Activated CD4-positive, alpha-beta T cell treated with anti-CD3 and anti-CD28 coated beads, Interleukin-2, amount 10 ng/mL, durations not matched to agents 7 days and 5 days (primary cell): ENCODE measurements around the gene ATP1A4. TPM values are rescaled to one million over a fixed set of nuclear protein-coding genes. Genes with fewer than 3 reads are reported as not detected.

Source experiments
- CTCF ChIA-PET: fragments of 350-600 bp; sonication (Branson Sonifier 250); formaldehyde crosslinking; loops from one replicate; lab custom pipeline; 2021; ENCODE audit warnings: antibody characterized with exemption; lab: Charles Lee
- POLR2A ChIA-PET: fragments of 350-600 bp; sonication (Branson Sonifier 250); formaldehyde crosslinking; loops from one replicate; lab custom pipeline; 2021; ENCODE audit warnings: antibody characterized with exemption; lab: Charles Lee
- DNase-seq: peaks from one replicate; pipeline ENCODE4 v3.0.0-alpha.2; 2020
- H3K27ac Mint-ChIP-seq: one replicate; pipeline ENCODE4 v1.8.0; 2021; ENCODE audit warnings: mild to moderate bottlenecking, moderate library complexity, mixed read lengths
- H3K27me3 Mint-ChIP-seq: one replicate; pipeline ENCODE4 v1.8.0; 2021; ENCODE audit warnings: mixed read lengths
- H3K36me3 Mint-ChIP-seq: one replicate; pipeline ENCODE4 v1.8.0; 2021; ENCODE audit warnings: low read depth, mixed read lengths
- H3K4me1 Mint-ChIP-seq: one replicate; pipeline ENCODE4 v1.8.0; 2021; ENCODE audit warnings: mixed read lengths
- H3K4me3 Mint-ChIP-seq: one replicate; pipeline ENCODE4 v1.8.0; 2021; ENCODE audit warnings: mild to moderate bottlenecking, moderate library complexity, mixed read lengths
- H3K9me3 Mint-ChIP-seq: one replicate; pipeline ENCODE4 v1.8.0; 2021; ENCODE audit warnings: mixed read lengths
- total RNA-seq, 2 experiments: library from RNA; stranded (reverse); gene quantifications; one replicate each; pipeline ENCODE4 v1.2.3, GENCODE V29; 2021

Gene ATP1A4
- total RNA-seq, 2 experiments from 2014 or later, result not detected

DNA sequence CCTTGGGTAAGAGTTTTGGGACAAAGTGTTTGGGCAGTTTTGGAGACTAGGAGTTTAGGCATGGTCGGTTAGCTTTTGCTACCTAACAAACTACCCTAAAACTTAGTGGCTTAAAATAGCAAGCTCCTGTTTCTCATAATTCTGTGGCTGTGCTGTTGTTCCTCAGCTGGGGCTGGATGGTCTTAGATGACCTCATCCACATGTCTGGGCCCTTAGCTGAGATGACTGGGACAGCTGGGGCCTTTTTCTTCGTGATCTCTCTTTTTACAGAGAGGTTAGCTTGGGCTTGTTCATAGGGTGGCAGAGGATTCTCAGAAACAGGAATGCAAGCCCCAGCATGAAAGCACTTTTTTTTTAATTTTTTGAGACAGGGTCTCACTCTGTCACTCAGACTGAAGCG lies 6.6 kb downstream of the ATP1A4 start:
- no peak overlapping the region for H3K4me3 Mint-ChIP-seq
- no peaks in the 10 kb centered on the region for H3K4me1 Mint-ChIP-seq
- H3K27ac Mint-ChIP-seq, result no peak overlapping the region
- H3K27me3 Mint-ChIP-seq, result peaks cover 18% of the 10 kb centered on the region
- H3K9me3 Mint-ChIP-seq, result no peaks in the 10 kb centered on the region
- ChIA-PET CTCF (interaction anchor here (1.3 kb wide), 1 partner anchor 94 kb away, joined by 3 read pairs; no protein-coding TSS in a partner anchor), POLR2A (no interaction called here)
- no peaks in the 10 kb centered on the region for H3K36me3 Mint-ChIP-seq
- no peak for DNase-seq

DNA sequence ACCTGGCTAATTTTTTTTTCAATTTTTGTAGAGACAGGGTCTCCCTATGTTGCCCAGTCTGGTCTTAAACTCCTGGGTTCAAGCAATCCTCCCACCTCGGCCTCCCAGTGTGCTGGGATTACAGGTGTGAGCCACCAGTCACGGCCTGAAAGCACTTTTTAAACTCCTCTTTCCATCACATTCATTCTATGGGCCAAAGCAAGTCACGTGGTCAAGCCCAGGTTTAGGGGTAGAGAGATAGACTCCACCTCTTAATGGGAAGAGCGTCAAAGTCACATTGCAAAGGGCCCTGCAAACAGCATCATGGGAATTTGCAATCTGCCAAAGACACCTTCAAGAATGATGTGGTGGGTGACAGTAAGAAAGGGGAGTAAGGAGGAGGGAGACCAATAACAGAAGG lies 7.1 kb downstream of the ATP1A4 start:
- Mint-ChIP-seq H3K9me3 (no peaks in the 10 kb centered on the region), H3K27me3 (peaks cover 18% of the 10 kb centered on the region), H3K36me3 (no peaks in the 10 kb centered on the region), H3K4me1 (no peaks in the 10 kb centered on the region), H3K27ac (no peak overlapping the region), H3K4me3 (no peak overlapping the region)
- ChIA-PET CTCF (interaction anchor here (1.3 kb wide), 1 partner anchor 93 kb away, joined by 3 read pairs; no protein-coding TSS in a partner anchor), POLR2A (no interaction called here)
- DNase-seq, result no peak

DNA sequence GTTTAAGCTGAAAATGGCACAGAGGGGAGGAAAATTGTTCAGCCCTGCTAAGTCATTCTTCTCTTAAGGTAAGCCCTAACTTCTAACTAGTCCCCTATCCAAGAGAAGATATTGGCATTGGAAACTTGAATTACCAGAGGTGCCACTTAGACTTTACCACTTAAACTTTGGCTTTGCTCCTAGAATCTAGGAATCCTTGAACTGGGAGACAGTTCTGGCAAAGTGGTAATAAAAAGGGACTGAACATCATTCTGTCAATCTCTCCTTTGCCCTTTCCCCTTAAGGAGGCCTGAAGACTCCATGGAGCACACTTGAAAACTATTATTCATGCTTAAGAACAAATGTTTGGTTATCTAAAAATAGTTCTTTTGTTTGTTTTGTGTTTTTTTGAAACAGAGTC lies 8.4 kb downstream of the ATP1A4 start:
- ChIA-PET POLR2A (no interaction called here), CTCF (interaction anchor here (1.2 kb wide), 1 partner anchor 34 kb away, joined by 3 read pairs; no protein-coding TSS in a partner anchor)
- DNase-seq, result no peak
- Mint-ChIP-seq H3K27me3 (peaks cover 20% of the 10 kb centered on the region), H3K4me3 (no peak overlapping the region), H3K36me3 (no peaks in the 10 kb centered on the region), H3K9me3 (no peaks in the 10 kb centered on the region), H3K27ac (no peak overlapping the region), H3K4me1 (no peaks in the 10 kb centered on the region)

DNA sequence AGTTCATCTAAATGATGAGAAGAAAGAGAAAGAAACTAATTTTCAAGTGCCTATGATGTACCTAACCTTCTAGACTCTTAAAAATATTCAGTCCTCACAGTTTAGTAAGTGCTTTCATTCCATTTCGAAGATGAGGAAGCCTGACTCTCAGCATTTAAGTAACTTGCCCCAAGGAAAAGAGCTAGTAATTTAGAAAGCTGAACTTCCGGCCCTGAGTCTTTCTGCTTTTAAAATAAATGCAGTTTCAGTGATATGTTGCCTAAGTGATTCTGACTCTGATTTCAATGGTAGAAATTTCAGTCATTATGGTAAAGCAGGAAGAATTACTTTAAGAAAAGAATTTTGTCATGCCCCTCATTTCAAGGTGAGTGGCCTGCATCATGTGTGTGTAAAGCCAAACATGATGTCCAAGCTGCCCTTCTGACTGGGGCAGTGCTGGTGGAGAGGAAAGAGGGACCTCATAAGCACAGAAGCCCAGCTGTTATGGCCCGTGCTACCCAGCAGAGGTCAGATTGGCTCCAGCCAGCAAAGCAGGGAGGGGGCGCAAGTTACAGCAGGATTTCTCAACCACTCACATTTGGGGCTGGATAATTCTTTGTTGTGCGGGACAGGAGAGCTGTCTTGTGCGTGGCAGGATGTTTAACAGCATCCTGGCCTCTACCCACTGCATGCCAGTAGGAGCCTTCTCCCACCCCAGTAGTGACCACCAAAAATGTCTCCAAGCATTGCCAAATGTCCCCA lies 10.7 kb downstream of the ATP1A4 start:
- Mint-ChIP-seq H3K9me3 (no peaks in the 10 kb centered on the region), H3K4me3 (no peak overlapping the region)
- POLR2A ChIA-PET, result interaction anchor here (0.7 kb wide), 1 partner anchor 906 kb away, joined by 3 read pairs; no protein-coding TSS in a partner anchor

DNA sequence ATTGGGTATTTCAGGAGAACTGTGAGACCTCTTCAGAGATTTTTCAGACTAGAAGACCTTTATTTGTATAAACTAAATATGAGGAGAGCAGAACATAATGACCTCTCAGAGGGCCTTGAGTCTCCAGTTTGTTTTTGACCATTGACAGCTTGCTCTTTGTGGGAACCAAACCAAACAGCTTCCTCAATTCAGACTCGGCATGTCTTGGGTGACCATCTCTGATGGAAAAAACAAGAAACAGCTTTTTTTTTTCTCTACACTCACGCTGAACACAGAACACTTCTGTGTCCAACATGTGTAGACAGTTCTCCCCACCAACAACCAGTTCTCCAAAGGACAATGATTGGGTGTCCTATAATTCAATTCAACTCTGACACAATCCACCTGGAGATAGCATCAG lies 11.5 kb downstream of the ATP1A4 start:
- ChIA-PET CTCF (interaction anchor here (0.7 to 1.1 kb wide), 2 partner anchors 10 to 110 kb away, joined by 3 read pairs; no protein-coding TSS in a partner anchor), POLR2A (no interaction called here)
- no peak overlapping the region for H3K27ac Mint-ChIP-seq
- peaks cover 15% of the 10 kb centered on the region for H3K27me3 Mint-ChIP-seq
- H3K4me1 Mint-ChIP-seq, result no peaks in the 10 kb centered on the region
- H3K36me3 Mint-ChIP-seq, result no peaks in the 10 kb centered on the region
- no peak for DNase-seq
- no peak overlapping the region for H3K4me3 Mint-ChIP-seq
- H3K9me3 Mint-ChIP-seq, result no peaks in the 10 kb centered on the region

More for the DNA sequence above, 10.7 kb downstream of the ATP1A4 start:
- Mint-ChIP-seq H3K27ac (no peak overlapping the region), H3K27me3 (peaks cover 19% of the 10 kb centered on the region), H3K4me1 (no peaks in the 10 kb centered on the region), H3K36me3 (no peaks in the 10 kb centered on the region)
- no peak for DNase-seq
- CTCF ChIA-PET, result interaction anchor here (0.7 to 1.1 kb wide), 3 partner anchors 9 to 111 kb away, joined by 3 read pairs; no protein-coding TSS in a partner anchor

DNA sequence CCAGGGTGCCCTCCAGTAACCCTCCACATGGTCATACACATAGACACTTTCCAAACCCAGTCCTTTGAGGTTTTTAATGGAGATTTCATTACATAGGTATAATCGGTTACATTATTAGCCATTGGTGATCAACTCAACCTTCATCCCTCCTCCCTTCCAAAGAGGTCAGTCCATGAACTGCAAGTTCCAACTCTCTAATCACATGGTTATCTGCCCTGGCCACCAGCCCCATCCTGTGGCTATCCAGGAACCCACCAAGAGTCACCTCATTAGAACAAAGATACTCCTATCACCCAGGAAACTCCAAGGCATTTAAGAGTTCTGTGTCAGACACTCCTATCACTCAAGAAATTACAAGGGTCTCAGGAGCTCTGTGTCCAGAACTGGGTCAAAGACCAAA lies 12.2 kb downstream of the ATP1A4 start:
- CTCF ChIA-PET, result no interaction called here
- no peaks in the 10 kb centered on the region for H3K9me3 Mint-ChIP-seq
- peaks cover 13% of the 10 kb centered on the region for H3K27me3 Mint-ChIP-seq
- H3K4me3 Mint-ChIP-seq, result no peak overlapping the region
- POLR2A ChIA-PET, result no interaction called here
- no peaks in the 10 kb centered on the region for H3K36me3 Mint-ChIP-seq
- H3K27ac Mint-ChIP-seq, result no peak overlapping the region
- no peak for DNase-seq
- no peaks in the 10 kb centered on the region for H3K4me1 Mint-ChIP-seq

DNA sequence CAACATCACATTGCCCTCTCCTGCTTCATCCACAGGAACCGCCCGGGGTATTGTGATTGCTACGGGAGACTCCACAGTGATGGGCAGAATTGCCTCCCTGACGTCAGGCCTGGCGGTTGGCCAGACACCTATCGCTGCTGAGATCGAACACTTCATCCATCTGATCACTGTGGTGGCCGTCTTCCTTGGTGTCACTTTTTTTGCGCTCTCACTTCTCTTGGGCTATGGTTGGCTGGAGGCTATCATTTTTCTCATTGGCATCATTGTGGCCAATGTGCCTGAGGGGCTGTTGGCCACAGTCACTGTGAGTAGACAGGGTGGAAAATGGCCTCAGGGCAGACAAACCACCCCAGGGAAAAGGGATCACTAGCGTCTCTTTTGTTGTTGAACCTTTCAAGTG lies 12.7 kb downstream of the ATP1A4 start:
- Mint-ChIP-seq H3K27me3 (peaks cover 9% of the 10 kb centered on the region), H3K36me3 (no peaks in the 10 kb centered on the region), H3K9me3 (no peaks in the 10 kb centered on the region), H3K4me3 (no peak overlapping the region), H3K4me1 (peaks cover 1% of the 10 kb centered on the region), H3K27ac (no peak overlapping the region)
- ChIA-PET CTCF (no interaction called here), POLR2A (no interaction called here)
- DNase-seq, result no peak

DNA sequence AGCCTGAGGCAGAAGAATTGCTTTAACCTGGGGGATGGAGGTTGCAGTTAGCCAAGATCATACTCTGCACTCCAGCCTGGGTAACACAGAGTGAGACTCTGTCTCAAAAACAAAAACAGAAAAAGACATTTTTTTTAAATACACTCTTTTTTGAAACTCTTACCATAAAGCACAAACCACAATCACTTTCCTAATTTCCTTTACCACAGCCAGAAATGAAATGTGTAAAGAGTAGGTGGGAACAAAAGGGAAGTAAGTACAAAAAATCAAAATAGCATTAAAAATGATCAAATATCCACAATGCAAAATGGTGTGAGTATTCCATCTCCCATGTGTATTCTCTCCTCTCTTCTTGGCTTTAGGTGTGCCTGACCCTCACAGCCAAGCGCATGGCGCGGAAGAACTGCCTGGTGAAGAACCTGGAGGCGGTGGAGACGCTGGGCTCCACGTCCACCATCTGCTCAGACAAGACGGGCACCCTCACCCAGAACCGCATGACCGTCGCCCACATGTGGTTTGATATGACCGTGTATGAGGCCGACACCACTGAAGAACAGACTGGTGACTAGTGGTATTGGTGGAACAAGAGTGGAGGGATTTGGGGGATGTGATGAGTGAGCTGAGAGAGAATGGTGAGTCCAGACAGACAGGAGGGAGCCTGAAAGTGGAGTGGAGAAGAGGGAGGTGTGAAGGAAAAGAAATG lies 14.9 kb downstream of the ATP1A4 start:
- DNase-seq, result no peak
- H3K4me1 Mint-ChIP-seq, result peaks cover 8% of the 10 kb centered on the region
- CTCF ChIA-PET, result no interaction called here
- POLR2A ChIA-PET, result no interaction called here
- H3K27ac Mint-ChIP-seq, result no peak overlapping the region
- peaks cover 9% of the 10 kb centered on the region for H3K27me3 Mint-ChIP-seq
- no peaks in the 10 kb centered on the region for H3K9me3 Mint-ChIP-seq
- H3K4me3 Mint-ChIP-seq, result no peak overlapping the region
- no peaks in the 10 kb centered on the region for H3K36me3 Mint-ChIP-seq

DNA sequence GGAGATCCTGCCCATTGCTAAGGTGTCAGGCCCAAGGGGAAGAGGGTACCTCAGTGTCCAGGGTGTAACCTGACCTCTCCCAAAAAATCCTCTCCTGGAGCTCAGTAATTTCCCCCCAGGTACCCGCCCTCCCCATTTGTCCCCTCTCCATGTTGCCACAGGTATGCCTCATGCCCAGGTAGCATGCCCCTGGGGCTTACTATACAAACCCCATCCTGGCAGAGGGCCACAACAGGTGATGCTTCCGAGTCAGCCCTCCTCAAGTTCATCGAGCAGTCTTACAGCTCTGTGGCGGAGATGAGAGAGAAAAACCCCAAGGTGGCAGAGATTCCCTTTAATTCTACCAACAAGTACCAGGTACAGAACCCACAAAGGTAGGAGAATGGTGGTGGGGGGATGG lies 15.7 kb downstream of the ATP1A4 start:
- H3K36me3 Mint-ChIP-seq, result no peaks in the 10 kb centered on the region
- peaks cover 8% of the 10 kb centered on the region for H3K4me1 Mint-ChIP-seq
- H3K27me3 Mint-ChIP-seq, result peaks cover 6% of the 10 kb centered on the region
- DNase-seq, result no peak
- no peak overlapping the region for H3K4me3 Mint-ChIP-seq
- H3K9me3 Mint-ChIP-seq, result no peaks in the 10 kb centered on the region
- no peak overlapping the region for H3K27ac Mint-ChIP-seq
- ChIA-PET CTCF (no interaction called here), POLR2A (no interaction called here)

DNA sequence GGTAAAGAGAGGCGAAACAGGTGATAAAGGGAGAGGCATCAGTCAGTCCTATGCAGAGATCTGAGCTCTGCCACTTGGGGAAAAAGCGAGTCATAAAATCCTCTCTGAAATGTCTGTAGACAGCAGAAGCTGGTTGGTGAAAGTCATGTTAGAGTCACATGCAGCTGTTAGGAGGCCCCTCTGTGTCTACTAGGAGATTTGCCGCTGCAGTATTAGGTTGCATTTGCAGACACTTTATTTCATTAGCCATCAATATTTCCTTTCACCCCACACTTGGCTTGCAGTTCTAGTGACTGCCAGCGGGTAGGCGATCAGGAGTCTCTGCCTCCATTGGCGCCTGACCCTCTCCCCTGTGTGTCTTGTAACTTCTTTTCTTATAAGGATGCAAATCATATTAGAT lies 16.2 kb downstream of the ATP1A4 start:
- no peaks in the 10 kb centered on the region for H3K36me3 Mint-ChIP-seq
- no peak overlapping the region for H3K4me3 Mint-ChIP-seq
- ChIA-PET CTCF (no interaction called here), POLR2A (no interaction called here)
- H3K27me3 Mint-ChIP-seq, result peaks cover 7% of the 10 kb centered on the region
- no peaks in the 10 kb centered on the region for H3K9me3 Mint-ChIP-seq
- H3K27ac Mint-ChIP-seq, result no peak overlapping the region
- peaks cover 8% of the 10 kb centered on the region for H3K4me1 Mint-ChIP-seq
- DNase-seq, result no peak

DNA sequence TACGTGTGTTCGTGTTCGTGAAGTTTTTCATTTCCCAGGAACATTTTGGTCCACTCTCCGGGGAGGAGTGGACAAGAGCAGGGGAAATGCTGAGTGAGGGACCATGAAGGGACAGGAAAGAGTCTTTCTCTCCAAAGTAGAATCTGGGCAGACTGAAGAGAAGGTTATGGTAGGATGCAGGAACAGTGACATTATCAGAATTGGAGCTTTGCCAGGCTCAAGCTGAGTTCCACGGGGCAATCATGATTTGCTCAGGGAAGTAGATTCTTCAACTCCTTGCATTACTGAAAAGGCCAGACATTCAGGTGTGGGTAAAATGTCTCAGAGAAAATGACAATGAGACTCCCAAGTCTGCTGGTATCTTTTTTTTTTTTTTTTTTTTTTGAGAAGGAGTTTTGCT lies 16.6 kb downstream of the ATP1A4 start:
- no peaks in the 10 kb centered on the region for H3K9me3 Mint-ChIP-seq
- DNase-seq, result no peak
- H3K27ac Mint-ChIP-seq, result no peak overlapping the region
- POLR2A ChIA-PET, result no interaction called here
- H3K4me3 Mint-ChIP-seq, result no peak overlapping the region
- H3K4me1 Mint-ChIP-seq, result peaks cover 8% of the 10 kb centered on the region
- H3K27me3 Mint-ChIP-seq, result peaks cover 11% of the 10 kb centered on the region
- no peaks in the 10 kb centered on the region for H3K36me3 Mint-ChIP-seq
- CTCF ChIA-PET, result no interaction called here

DNA sequence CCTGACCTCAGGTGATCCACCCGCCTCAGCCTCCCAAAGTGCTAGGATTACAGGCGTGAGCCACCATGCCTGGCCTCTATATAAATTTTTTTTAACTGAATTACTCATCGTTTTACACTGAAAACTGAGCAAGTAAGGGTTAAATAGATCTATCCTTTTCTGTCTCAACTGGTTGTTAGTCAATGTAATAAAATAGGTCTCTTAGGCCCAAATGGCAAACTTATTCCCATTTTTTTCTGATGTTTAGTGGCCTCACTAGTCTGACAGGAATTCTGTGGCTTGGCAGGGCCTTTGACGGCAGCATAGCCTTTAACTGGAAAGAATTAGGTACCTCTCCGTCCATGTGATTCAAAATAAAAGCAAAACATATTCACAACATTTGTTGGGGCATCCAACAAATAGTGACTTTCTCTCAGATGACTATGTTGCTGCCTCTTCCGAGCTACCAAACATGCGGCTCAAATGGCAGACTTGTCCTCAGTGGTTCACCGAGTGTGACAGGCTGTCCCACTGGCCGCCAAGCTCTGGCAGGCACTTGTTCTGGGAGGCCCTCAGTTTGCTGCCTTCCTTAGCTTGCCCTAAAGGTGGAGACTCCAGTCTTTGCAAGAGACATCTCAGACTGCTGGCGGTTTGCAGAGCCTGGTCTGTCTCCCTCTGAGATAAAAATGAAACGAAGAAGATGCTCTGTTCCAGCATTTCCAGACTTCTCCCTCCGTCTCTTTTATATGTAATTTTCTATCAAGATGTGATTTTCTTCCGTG lies 17.4 kb downstream of the ATP1A4 start:
- H3K27me3 Mint-ChIP-seq, result peaks cover 15% of the 10 kb centered on the region
- POLR2A ChIA-PET, result no interaction called here
- no peaks in the 10 kb centered on the region for H3K36me3 Mint-ChIP-seq

More for the DNA sequence above, 17.4 kb downstream of the ATP1A4 start:
- no peak overlapping the region for H3K4me3 Mint-ChIP-seq
- DNase-seq, result no peak
- CTCF ChIA-PET, result interaction anchor here (0.8 to 1.6 kb wide), 3 partner anchors 28 to 85 kb away, joined by 3 read pairs; no protein-coding TSS in a partner anchor
- H3K4me1 Mint-ChIP-seq, result peaks cover 10% of the 10 kb centered on the region
- no peak overlapping the region for H3K27ac Mint-ChIP-seq
- no peaks in the 10 kb centered on the region for H3K9me3 Mint-ChIP-seq
